Measurements from ENCODE around the gene WNT9A. TPM values are rescaled to one million over a fixed set of nuclear protein-coding genes. Genes with fewer than 3 reads are reported as not detected.

WNT9A gene
- polyA plus RNA-seq, 1 of the 3 experiments (the other 2 are of a cell fraction) = 0.31 TPM

DNA sequence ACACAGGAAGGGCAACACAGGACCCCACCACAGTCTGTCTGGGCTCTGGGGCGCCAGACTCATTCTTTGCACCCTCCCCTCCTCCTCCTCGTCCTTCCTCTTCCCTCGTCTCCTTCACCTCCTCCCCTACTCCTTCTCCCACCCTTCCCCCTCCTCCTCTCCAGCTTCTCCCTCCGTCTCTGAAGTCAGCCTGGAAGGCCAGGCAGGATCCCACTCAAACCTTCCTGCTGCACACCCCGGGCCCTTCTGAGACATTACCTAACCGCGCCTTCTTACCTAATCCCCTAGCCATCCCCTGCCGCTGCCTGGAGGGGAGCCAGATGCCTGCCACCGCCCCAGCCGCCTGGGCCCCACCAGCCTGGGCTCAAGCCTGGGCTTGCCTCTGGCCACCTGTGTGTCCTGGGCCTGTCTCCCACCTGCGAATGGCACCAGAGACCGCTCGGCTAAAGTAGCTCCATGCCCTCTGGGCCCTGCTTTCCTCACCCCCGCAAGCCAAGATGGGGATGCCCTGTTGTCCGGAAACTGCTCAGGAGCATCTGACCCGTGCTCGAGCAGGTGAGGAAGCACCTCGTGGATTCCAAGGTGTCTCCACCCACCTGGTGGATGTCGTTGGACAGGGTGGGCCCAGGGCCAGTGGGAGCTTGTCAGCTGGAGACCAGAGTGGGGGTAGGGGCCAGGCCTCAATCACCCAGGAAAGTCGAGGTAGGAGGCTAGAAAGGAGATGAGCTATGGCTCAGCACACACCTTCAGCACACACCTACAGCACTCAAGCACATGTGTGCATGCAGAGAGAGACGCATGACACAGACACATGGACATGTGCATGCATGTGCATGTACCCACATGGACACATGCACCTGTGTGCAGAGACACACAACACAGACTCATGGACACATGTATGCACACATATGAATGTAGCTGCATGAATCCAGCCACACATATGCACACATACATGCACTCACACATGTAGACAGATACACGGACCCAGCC is 31.9 kb downstream of the WNT9A start:
- Histone ChIP-seq H3K27ac (ENCODE audit: low read depth in 2 of 2, low read length in 1 of 2) (no peak overlapping the region), H3K79me2 (ENCODE audit: insufficient read depth) (no peaks in the 10 kb centered on the region), H3F3A (replicated peaks; ENCODE audit: insufficient read depth) (no peaks in the 10 kb centered on the region), H3K4me1 (ENCODE audit: control insufficient read depth in 1 of 2, insufficient read depth in 2 of 2, low read depth in 1 of 2, low read length in 1 of 2) (peaks cover 0 to 11% of the 10 kb centered on the region in 2 experiments; a peak in 1 of 4 replicates), H3K9me3 (no peaks in the 10 kb centered on the region), H3K27me3 (ENCODE audit: insufficient read depth) (no peaks in the 10 kb centered on the region), H3K4me3 (ENCODE audit: low read depth in 2 of 2, low read length in 1 of 2) (no peak overlapping the region), H3K4me2 (no peak overlapping the region), H4K20me1 (ENCODE audit: insufficient read depth) (no peaks in the 10 kb centered on the region), H3K9me2 (no peaks in the 10 kb centered on the region), H3K36me3 (replicated peaks in 1 of 2; ENCODE audit: control insufficient read depth in 1 of 2, insufficient read depth in 2 of 2, low read length in 1 of 2) (no peaks in the 10 kb centered on the region), H3K9ac (no peak overlapping the region), H2AFZ (ENCODE audit: low read depth) (no peak overlapping the region)
- DNase-seq = no peak
- 56% methylated on average over 16 of the region's 22 CpGs for WGBS (ENCODE audit: low lambda C conversion rate)
- ChIA-PET POLR2A (no interaction called here), CTCF (no interaction called here)
- no peak for TF ChIP-seq TAF1 (IDR thresholded peaks at IDR 0.05; ENCODE audit: borderline replicate concordance, low read depth, low read length)
- no peak for TF ChIP-seq NFIC (IDR thresholded peaks at IDR 0.05; ENCODE audit: borderline replicate concordance)
- no peak for TF ChIP-seq YY1 (IDR thresholded peaks at IDR 0.05; ENCODE audit: low read depth)
- no peak for TF ChIP-seq FOSL2 (IDR thresholded peaks at IDR 0.05; ENCODE audit: borderline replicate concordance, low read depth)
- TF ChIP-seq ELF1 (IDR thresholded peaks at IDR 0.05) = no peak
- TF ChIP-seq SMC3 (IDR thresholded peaks at IDR 0.05; ENCODE audit: low read depth, low read length) = no peak
- TF ChIP-seq GABPA (IDR thresholded peaks at IDR 0.05; ENCODE audit: low read depth) = no peak
- TF ChIP-seq, protein P1, sequence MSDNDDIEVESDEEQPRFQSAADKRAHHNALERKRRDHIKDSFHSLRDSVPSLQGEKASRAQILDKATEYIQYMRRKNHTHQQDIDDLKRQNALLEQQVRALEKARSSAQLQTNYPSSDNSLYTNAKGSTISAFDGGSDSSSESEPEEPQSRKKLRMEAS (IDR thresholded peaks at IDR 0.05; ENCODE audit: low read depth) = no peak
- TF ChIP-seq, protein P2, sequence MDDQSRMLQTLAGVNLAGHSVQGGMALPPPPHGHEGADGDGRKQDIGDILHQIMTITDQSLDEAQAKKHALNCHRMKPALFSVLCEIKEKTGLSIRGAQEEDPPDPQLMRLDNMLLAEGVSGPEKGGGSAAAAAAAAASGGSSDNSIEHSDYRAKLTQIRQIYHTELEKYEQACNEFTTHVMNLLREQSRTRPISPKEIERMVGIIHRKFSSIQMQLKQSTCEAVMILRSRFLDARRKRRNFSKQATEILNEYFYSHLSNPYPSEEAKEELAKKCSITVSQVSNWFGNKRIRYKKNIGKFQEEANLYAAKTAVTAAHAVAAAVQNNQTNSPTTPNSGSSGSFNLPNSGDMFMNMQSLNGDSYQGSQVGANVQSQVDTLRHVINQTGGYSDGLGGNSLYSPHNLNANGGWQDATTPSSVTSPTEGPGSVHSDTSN (IDR thresholded peaks at IDR 0.05) = no peak
- TF ChIP-seq, protein P3, sequence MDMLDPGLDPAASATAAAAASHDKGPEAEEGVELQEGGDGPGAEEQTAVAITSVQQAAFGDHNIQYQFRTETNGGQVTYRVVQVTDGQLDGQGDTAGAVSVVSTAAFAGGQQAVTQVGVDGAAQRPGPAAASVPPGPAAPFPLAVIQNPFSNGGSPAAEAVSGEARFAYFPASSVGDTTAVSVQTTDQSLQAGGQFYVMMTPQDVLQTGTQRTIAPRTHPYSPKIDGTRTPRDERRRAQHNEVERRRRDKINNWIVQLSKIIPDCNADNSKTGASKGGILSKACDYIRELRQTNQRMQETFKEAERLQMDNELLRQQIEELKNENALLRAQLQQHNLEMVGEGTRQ (IDR thresholded peaks at IDR 0.05; ENCODE audit: borderline replicate concordance, low read depth, low read length) = no peak

DNA sequence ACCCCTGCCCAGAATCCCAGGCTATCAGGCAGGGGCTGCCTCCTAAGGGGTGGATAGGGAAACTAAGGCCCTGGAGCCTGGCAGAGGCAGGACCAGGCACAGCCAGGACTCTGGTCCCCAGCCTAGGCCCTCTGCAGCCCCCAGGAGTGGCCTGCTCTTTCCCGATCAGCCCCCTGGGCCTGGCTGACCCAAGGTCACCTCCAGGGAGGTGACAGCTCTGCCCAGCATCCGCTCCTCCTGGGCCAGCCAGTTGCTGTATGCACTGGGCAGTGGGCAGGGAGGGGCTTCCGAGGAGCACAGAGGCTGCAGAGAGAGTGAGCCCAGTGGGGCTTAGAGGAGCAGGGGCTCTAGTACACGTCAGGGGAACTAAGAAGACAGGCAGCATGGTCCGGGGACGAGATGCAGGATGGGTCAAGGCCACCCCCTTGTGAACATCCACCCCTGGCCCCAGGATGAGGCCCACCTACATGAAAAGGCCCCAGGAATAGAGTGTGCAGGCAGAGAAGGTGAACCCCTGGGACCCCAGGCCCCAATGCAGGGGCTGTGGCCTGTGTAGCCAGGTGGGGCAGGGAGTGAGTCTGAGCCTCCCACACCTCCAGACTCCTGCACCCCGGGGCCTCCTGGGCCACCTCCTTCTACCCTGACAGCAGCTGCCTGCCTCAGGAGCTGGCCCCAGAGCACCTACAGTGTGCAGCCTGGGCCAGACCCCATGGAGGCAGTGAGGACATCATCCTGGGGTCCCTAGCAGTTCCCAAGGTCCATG is 32.8 kb downstream of the WNT9A start:
- DNase-seq = no peak
- no peak overlapping the region for H3K27ac ChIP-seq (ENCODE audit: low read depth in 2 of 2, low read length in 1 of 2)
- H3K9me2 ChIP-seq = no peaks in the 10 kb centered on the region
- no peak overlapping the region for H2AFZ ChIP-seq (ENCODE audit: low read depth)
- ChIA-PET CTCF (no interaction called here), POLR2A (interaction anchor here (0.7 kb wide), 1 partner anchor 69 kb away, joined by 3 read pairs; no protein-coding TSS in a partner anchor)
- peaks cover 0 to 6% of the 10 kb centered on the region in 2 experiments; a peak in 1 of 4 replicates for H3K4me1 ChIP-seq (ENCODE audit: control insufficient read depth in 1 of 2, insufficient read depth in 2 of 2, low read depth in 1 of 2, low read length in 1 of 2)
- no peaks in the 10 kb centered on the region for H3K36me3 ChIP-seq (replicated peaks in 1 of 2; ENCODE audit: control insufficient read depth in 1 of 2, insufficient read depth in 2 of 2, low read length in 1 of 2)
- no peaks in the 10 kb centered on the region for H3K79me2 ChIP-seq (ENCODE audit: insufficient read depth)
- no peaks in the 10 kb centered on the region for H3F3A ChIP-seq (replicated peaks; ENCODE audit: insufficient read depth)
- no peak overlapping the region for H3K4me3 ChIP-seq (ENCODE audit: low read depth in 2 of 2, low read length in 1 of 2)
- H3K4me2 ChIP-seq = no peak overlapping the region
- TF ChIP-seq GATA2 (CRISPR knock-in tag; IDR thresholded peaks at IDR 0.05) = no peak
- no peak for TF ChIP-seq TCF12 (IDR thresholded peaks at IDR 0.05)
- no peak for TF ChIP-seq MEF2A (IDR thresholded peaks at IDR 0.05; ENCODE audit: borderline replicate concordance, low read depth)
- TF ChIP-seq, protein P1 (IDR thresholded peaks at IDR 0.05; ENCODE audit: low read depth) = no peak
- no peak for TF ChIP-seq CHD2 (IDR thresholded peaks at IDR 0.05; ENCODE audit: low read length, partially characterized antibody)
- TF ChIP-seq NFIC (IDR thresholded peaks at IDR 0.05; ENCODE audit: borderline replicate concordance) = no peak
- H4K20me1 ChIP-seq (ENCODE audit: insufficient read depth) = no peaks in the 10 kb centered on the region
- H3K9me3 ChIP-seq = no peaks in the 10 kb centered on the region
- 59% methylated on average over 4 of the region's 7 CpGs for WGBS (ENCODE audit: low lambda C conversion rate)
- H3K9ac ChIP-seq = no peak overlapping the region
- H3K27me3 ChIP-seq (ENCODE audit: insufficient read depth) = no peaks in the 10 kb centered on the region

All from SK-N-SH (cell line).